H1 (cell line): ENCODE results near the gene CELF4.

Experiments used
- CBX8 ChIP-seq: fragments of 300-800, 300-1000 bp; sonication (generic); IDR thresholded peaks from 2 replicates; pipeline ENCODE4 v1.7.1; 2016; ENCODE audit warnings: low read depth, low read length, borderline replicate concordance
- JUN ChIP-seq: IDR thresholded peaks from 2 replicates; pipeline ENCODE4 v1.6.1; 2011; ENCODE audit warnings: low read depth, mild to moderate bottlenecking, improper control_type of control experiment, low read length
- POLR2A ChIP-seq, 2 experiments: IDR thresholded peaks; 1 replicate in 1 of 2; 2 replicates in 1 of 2; pipeline ENCODE4 v1.6.1; 2011; ENCODE audit warnings: low read depth in 2 of 2, low read length in 2 of 2, mild to moderate bottlenecking in 2 of 2; ENCODE audit errors: control extremely low read depth in 1 of 2
- SIN3A ChIP-seq, 2 experiments: IDR thresholded peaks in 1 of 2; conservative IDR thresholded peaks in 1 of 2; 2 replicates each; pipeline ENCODE4 v1.6.1; 2011 to 2012; ENCODE audit warnings: low read length in 2 of 2, improper control_type of control experiment in 1 of 2, low read depth in 1 of 2, mild to moderate bottlenecking in 1 of 2
- TF ChIP-seq, protein P1 (sequence below), 3 experiments: IDR thresholded peaks; 1 replicate in 2 of 3; 2 replicates in 1 of 3; pipeline versions ENCODE4 v1.5.1 to v1.6.1; 2011; ENCODE audit warnings: low read length in 3 of 3, mild to moderate bottlenecking in 3 of 3, inconsistent platforms in 2 of 3, low read depth in 1 of 3, moderate library complexity in 1 of 3; ENCODE audit not compliant: insufficient read depth in 1 of 3; ENCODE audit errors: control extremely low read depth in 1 of 3
- TF ChIP-seq, protein P2 (sequence below): IDR thresholded peaks from 2 replicates; pipeline ENCODE4 v1.6.1; 2011; ENCODE audit warnings: low read length, improper control_type of control experiment

DNA sequence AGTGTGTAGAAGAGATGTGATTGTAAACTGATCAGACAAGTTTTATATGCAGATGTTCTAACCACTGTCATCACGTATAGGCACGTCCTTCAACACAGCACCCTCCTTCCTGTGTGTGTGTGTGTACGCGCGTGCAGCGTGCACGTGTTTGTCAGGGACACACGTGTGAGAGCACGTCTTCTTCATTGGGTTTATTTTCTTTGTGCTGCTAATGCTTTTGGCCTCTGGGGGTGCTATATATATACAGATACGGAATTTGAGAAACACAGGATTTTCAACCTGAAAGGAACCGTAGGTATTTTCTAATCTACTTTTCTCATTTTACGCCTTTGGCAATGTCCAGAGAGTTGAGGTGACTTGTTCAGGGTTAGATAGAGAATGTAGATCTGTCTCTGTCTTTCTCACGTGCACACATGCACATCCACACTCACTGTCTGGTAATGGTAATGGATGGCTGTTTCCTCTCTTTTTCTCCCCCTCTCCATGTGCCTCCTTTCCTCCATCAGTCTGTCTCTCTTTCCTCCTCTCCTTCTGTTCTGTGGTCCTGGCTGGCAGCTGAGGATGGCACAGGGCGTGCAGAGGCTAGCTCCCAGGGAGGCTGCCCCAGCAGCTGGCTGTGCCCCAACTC lies 13.4 kb upstream of the CELF4 start:
- TF ChIP-seq CBX8 (no peak), POLR2A (IDR thresholded peaks at IDR 0.05; ENCODE audit: control extremely low read depth in 1 of 2, low read depth in 2 of 2, low read length in 2 of 2) (no peak), SIN3A (conservative IDR thresholded peaks at IDR 0.05 in 1 of 2, IDR thresholded peaks at IDR 0.05 in 1 of 2; ENCODE audit: low read depth in 1 of 2, low read length in 2 of 2) (no peak), JUN (no peak)
- TF ChIP-seq, protein P1, sequence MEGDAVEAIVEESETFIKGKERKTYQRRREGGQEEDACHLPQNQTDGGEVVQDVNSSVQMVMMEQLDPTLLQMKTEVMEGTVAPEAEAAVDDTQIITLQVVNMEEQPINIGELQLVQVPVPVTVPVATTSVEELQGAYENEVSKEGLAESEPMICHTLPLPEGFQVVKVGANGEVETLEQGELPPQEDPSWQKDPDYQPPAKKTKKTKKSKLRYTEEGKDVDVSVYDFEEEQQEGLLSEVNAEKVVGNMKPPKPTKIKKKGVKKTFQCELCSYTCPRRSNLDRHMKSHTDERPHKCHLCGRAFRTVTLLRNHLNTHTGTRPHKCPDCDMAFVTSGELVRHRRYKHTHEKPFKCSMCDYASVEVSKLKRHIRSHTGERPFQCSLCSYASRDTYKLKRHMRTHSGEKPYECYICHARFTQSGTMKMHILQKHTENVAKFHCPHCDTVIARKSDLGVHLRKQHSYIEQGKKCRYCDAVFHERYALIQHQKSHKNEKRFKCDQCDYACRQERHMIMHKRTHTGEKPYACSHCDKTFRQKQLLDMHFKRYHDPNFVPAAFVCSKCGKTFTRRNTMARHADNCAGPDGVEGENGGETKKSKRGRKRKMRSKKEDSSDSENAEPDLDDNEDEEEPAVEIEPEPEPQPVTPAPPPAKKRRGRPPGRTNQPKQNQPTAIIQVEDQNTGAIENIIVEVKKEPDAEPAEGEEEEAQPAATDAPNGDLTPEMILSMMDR (IDR thresholded peaks at IDR 0.05; ENCODE audit: control extremely low read depth in 1 of 3, insufficient read depth in 1 of 3, low read depth in 1 of 3, low read length in 3 of 3): peak; percentile 1 to 37 (median 18); a peak in 3 of 4 replicates
- TF ChIP-seq, protein P2, sequence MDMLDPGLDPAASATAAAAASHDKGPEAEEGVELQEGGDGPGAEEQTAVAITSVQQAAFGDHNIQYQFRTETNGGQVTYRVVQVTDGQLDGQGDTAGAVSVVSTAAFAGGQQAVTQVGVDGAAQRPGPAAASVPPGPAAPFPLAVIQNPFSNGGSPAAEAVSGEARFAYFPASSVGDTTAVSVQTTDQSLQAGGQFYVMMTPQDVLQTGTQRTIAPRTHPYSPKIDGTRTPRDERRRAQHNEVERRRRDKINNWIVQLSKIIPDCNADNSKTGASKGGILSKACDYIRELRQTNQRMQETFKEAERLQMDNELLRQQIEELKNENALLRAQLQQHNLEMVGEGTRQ: no peak
